Measurements from ENCODE around the gene COL23A1. TPM values are rescaled to one million over a fixed set of nuclear protein-coding genes. Genes with fewer than 3 reads are reported as not detected.

COL23A1 gene
- total and polyA plus RNA-seq, 2 experiments from 2014 or later = 4.8 to 8.2 TPM

DNA sequence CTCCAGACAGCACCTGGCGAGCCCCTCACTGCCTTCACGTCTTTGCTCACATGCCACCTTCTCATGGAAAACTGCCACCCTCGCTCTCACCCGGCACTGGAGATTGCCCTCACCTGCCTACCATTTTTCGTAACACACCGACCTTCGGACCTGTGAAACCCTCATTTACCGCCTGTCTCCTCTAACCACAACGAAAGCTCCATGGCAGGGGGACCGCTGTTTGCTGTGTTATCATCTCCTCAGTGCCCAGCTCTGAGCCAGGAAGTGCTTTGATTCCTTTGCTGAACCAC, 248.4 kb downstream of the COL23A1 start:
- Histone ChIP-seq H3K27me3 (ENCODE audit: insufficient read depth) (no peaks in the 10 kb centered on the region), H3K4me1 (ENCODE audit: insufficient read depth) (no peaks in the 10 kb centered on the region), H3K9me2 (ENCODE audit: insufficient read depth) (no peaks in the 10 kb centered on the region), H3F3A (replicated peaks; ENCODE audit: low read depth) (no peaks in the 10 kb centered on the region), H4K20me1 (replicated peaks; ENCODE audit: insufficient read depth) (no peaks in the 10 kb centered on the region), H3K4me3 (no peak overlapping the region), H3K79me2 (replicated peaks; ENCODE audit: insufficient read depth) (no peaks in the 10 kb centered on the region), H3K36me3 (ENCODE audit: insufficient read depth) (no peaks in the 10 kb centered on the region), H2AFZ (no peak overlapping the region), H3K4me2 (no peak overlapping the region), H3K27ac (ENCODE audit: low read depth) (no peak overlapping the region)
- peaks cover 3% of the 10 kb centered on the region; the same call in 2 of the 3 replicates for H3K4me1 Mint-ChIP-seq
- no peak overlapping the region for H3K27ac Mint-ChIP-seq
- H3K36me3 Mint-ChIP-seq (ENCODE audit: low read depth) = peaks cover 3% of the 10 kb centered on the region; the same call in 1 of the 3 replicates
- ATAC-seq (no peak), DNase-seq (ENCODE audit: low spot score) (no peak)
- no peaks in the 10 kb centered on the region for H3K9me3 Mint-ChIP-seq
- H3K4me3 Mint-ChIP-seq = no peak overlapping the region
- TF ChIP-seq, protein P1, sequence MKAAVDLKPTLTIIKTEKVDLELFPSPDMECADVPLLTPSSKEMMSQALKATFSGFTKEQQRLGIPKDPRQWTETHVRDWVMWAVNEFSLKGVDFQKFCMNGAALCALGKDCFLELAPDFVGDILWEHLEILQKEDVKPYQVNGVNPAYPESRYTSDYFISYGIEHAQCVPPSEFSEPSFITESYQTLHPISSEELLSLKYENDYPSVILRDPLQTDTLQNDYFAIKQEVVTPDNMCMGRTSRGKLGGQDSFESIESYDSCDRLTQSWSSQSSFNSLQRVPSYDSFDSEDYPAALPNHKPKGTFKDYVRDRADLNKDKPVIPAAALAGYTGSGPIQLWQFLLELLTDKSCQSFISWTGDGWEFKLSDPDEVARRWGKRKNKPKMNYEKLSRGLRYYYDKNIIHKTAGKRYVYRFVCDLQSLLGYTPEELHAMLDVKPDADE (IDR thresholded peaks at IDR 0.05) = no peak
- TF ChIP-seq REST (IDR thresholded peaks at IDR 0.05; ENCODE audit: unreplicated experiment) (no peak), ZNF114 (CRISPR knock-in tag; IDR thresholded peaks at IDR 0.05) (no peak), STAT1 (IDR thresholded peaks at IDR 0.05; ENCODE audit: unreplicated experiment) (no peak), ZNF331 (CRISPR knock-in tag; IDR thresholded peaks at IDR 0.05; ENCODE audit: low read depth) (no peak), EZH2phosphoT487 (IDR thresholded peaks at IDR 0.05; ENCODE audit: unreplicated experiment) (no peak), POLR2AphosphoS5 (IDR thresholded peaks at IDR 0.05; ENCODE audit: low read depth) (no peak), NANOG (IDR thresholded peaks at IDR 0.05; ENCODE audit: borderline replicate concordance) (no peak), CREB1 (CRISPR knock-in tag; IDR thresholded peaks at IDR 0.05; ENCODE audit: low read depth) (no peak), JUNB (IDR thresholded peaks at IDR 0.05; ENCODE audit: unreplicated experiment) (no peak), EZH2 (IDR thresholded peaks at IDR 0.05; ENCODE audit: low read depth, unreplicated experiment) (no peak), ZNF462 (CRISPR knock-in tag; IDR thresholded peaks at IDR 0.05) (no peak)
- TF ChIP-seq, protein P2, sequence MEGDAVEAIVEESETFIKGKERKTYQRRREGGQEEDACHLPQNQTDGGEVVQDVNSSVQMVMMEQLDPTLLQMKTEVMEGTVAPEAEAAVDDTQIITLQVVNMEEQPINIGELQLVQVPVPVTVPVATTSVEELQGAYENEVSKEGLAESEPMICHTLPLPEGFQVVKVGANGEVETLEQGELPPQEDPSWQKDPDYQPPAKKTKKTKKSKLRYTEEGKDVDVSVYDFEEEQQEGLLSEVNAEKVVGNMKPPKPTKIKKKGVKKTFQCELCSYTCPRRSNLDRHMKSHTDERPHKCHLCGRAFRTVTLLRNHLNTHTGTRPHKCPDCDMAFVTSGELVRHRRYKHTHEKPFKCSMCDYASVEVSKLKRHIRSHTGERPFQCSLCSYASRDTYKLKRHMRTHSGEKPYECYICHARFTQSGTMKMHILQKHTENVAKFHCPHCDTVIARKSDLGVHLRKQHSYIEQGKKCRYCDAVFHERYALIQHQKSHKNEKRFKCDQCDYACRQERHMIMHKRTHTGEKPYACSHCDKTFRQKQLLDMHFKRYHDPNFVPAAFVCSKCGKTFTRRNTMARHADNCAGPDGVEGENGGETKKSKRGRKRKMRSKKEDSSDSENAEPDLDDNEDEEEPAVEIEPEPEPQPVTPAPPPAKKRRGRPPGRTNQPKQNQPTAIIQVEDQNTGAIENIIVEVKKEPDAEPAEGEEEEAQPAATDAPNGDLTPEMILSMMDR (conservative IDR thresholded peaks at IDR 0.05; ENCODE audit: low read depth in 2 of 2) = no peak
- peaks cover 6% of the 10 kb centered on the region for H3K27me3 Mint-ChIP-seq (ENCODE audit: insufficient read depth, low read depth, poor library complexity)

Measured in GM23338 (cell line).